H9 (cell line): ENCODE data around the gene PEX10. TPM values are rescaled to one million over a fixed set of nuclear protein-coding genes. Genes with fewer than 3 reads are reported as not detected.

Experiments
- DNase-seq: peaks from one replicate; pipeline ENCODE4 v3.0.0-alpha.2; 2017
- H2AFZ ChIP-seq: one replicate; pipeline ENCODE4 v1.6.1; 2013; ENCODE audit warnings: mild to moderate bottlenecking, low read length, control low read depth, moderate library complexity
- H2AK5ac ChIP-seq: 2 replicates; pipeline ENCODE4 v1.6.1; 2013; ENCODE audit warnings: low read length, control low read depth, mixed read lengths; ENCODE audit not compliant: insufficient read length
- H2BK120ac ChIP-seq: one replicate; pipeline ENCODE4 v1.6.1; 2013; ENCODE audit warnings: low read depth, mild to moderate bottlenecking, low read length, control low read depth, inconsistent platforms; ENCODE audit not compliant: poor library complexity, severe bottlenecking
- H2BK12ac ChIP-seq: 2 replicates; pipeline ENCODE4 v1.6.1; 2013; ENCODE audit warnings: low read length, control low read depth, mixed read lengths, low read depth; ENCODE audit not compliant: insufficient read length
- H2BK15ac ChIP-seq: 2 replicates; pipeline ENCODE4 v1.6.1; 2013; ENCODE audit warnings: low read depth, low read length, control low read depth
- H2BK20ac ChIP-seq: one replicate; pipeline ENCODE4 v1.6.1; 2013; ENCODE audit warnings: low read depth, mild to moderate bottlenecking, low read length, control low read depth, inconsistent platforms; ENCODE audit not compliant: poor library complexity, severe bottlenecking
- H2BK5ac ChIP-seq: 2 replicates; pipeline ENCODE4 v1.6.1; 2013; ENCODE audit warnings: low read length, control low read depth, mixed read lengths; ENCODE audit not compliant: insufficient read length
- H3K14ac ChIP-seq: 2 replicates; pipeline ENCODE4 v1.6.1; 2013; ENCODE audit warnings: low read length, control low read depth; ENCODE audit not compliant: insufficient read depth
- H3K18ac ChIP-seq: 2 replicates; pipeline ENCODE4 v1.6.1; 2013; ENCODE audit warnings: low read depth, mild to moderate bottlenecking, mixed read lengths, low read length, control low read depth; ENCODE audit not compliant: insufficient read length
- H3K23ac ChIP-seq: 2 replicates; pipeline ENCODE4 v1.6.1; 2013; ENCODE audit warnings: low read length, control low read depth, mixed read lengths, low read depth; ENCODE audit not compliant: insufficient read length
- H3K23me2 ChIP-seq: 2 replicates; pipeline ENCODE4 v1.6.1; 2013; ENCODE audit warnings: low read depth, mild to moderate bottlenecking, mixed read lengths, low read length, control low read depth; ENCODE audit not compliant: insufficient read length, poor library complexity, severe bottlenecking
- H3K27ac ChIP-seq: 2 replicates; pipeline ENCODE4 v1.5.1; 2013; ENCODE audit warnings: low read length, control low read depth, mixed read lengths, low read depth; ENCODE audit not compliant: insufficient read length
- H3K27me3 ChIP-seq: 2 replicates; pipeline ENCODE4 v1.6.1; 2013; ENCODE audit warnings: low read length, control low read depth, inconsistent platforms; ENCODE audit not compliant: insufficient read depth
- H3K4ac ChIP-seq: 2 replicates; pipeline ENCODE4 v1.6.1; 2013; ENCODE audit warnings: low read depth, mild to moderate bottlenecking, control low read depth, inconsistent platforms, low read length, moderate library complexity
- H3K4me1 ChIP-seq: 2 replicates; pipeline ENCODE4 v1.6.1; 2013; ENCODE audit warnings: low read length, control low read depth, inconsistent platforms; ENCODE audit not compliant: insufficient read depth
- H3K4me2 ChIP-seq: 2 replicates; pipeline ENCODE4 v1.6.1; 2013; ENCODE audit warnings: low read length, control low read depth, mixed read lengths; ENCODE audit not compliant: insufficient read length, insufficient read depth
- H3K56ac ChIP-seq: 2 replicates; pipeline ENCODE4 v1.6.1; 2013; ENCODE audit warnings: low read depth, mild to moderate bottlenecking, mixed read lengths, low read length, control low read depth; ENCODE audit not compliant: insufficient read length
- H3K79me1 ChIP-seq: 2 replicates; pipeline ENCODE4 v1.6.1; 2013; ENCODE audit warnings: low read depth, mild to moderate bottlenecking, moderate library complexity, low read length, control low read depth, inconsistent platforms; ENCODE audit not compliant: insufficient read depth, poor library complexity, severe bottlenecking
- H3K79me2 ChIP-seq: 2 replicates; pipeline ENCODE4 v1.6.1; 2013; ENCODE audit warnings: low read length, control low read depth, inconsistent platforms; ENCODE audit not compliant: insufficient read depth
- H3K9ac ChIP-seq: 2 replicates; pipeline ENCODE4 v1.6.1; 2013; ENCODE audit warnings: low read length, control low read depth, mixed read lengths; ENCODE audit not compliant: insufficient read length; ENCODE audit errors: extremely low read depth
- H3K9me3 ChIP-seq: one replicate; pipeline ENCODE4 v1.6.1; 2013; ENCODE audit warnings: low read depth, low read length, inconsistent platforms; ENCODE audit not compliant: control insufficient read depth
- H3T11ph ChIP-seq: one replicate; pipeline ENCODE4 v1.6.1; 2013; ENCODE audit warnings: mild to moderate bottlenecking, low read length, control low read depth, inconsistent platforms
- H4K20me1 ChIP-seq: one replicate; pipeline ENCODE4 v1.6.1; 2013; ENCODE audit not compliant: control insufficient read depth, insufficient read length, insufficient read depth
- H4K5ac ChIP-seq: 2 replicates; pipeline ENCODE4 v1.6.1; 2013; ENCODE audit warnings: low read depth, mild to moderate bottlenecking, mixed read lengths, low read length, control low read depth; ENCODE audit not compliant: insufficient read length
- H4K8ac ChIP-seq: replicated peaks from 2 replicates; pipeline ENCODE4 v1.6.1; 2013; ENCODE audit warnings: low read length, control low read depth, mixed read lengths, low read depth; ENCODE audit not compliant: insufficient read length
- H4K91ac ChIP-seq: 2 replicates; pipeline ENCODE4 v1.6.1; 2013; ENCODE audit warnings: low read depth, mild to moderate bottlenecking, moderate library complexity, mixed read lengths, low read length, control low read depth; ENCODE audit not compliant: insufficient read length
- H3K27ac Mint-ChIP-seq, 3 experiments: 2 replicates in 2 of 3; 3 replicates in 1 of 3; pipeline ENCODE4 v1.8.0; 2020 to 2021; ENCODE audit warnings: mixed read lengths in 3 of 3, mild to moderate bottlenecking in 1 of 3, moderate library complexity in 1 of 3
- H3K27me3 Mint-ChIP-seq: 2 replicates; pipeline ENCODE4 v1.8.0; 2021; ENCODE audit warnings: low read depth, mild to moderate bottlenecking, moderate library complexity, mixed read lengths
- H3K36me3 Mint-ChIP-seq, 3 experiments: 2 replicates in 2 of 3; 3 replicates in 1 of 3; pipeline ENCODE4 v1.8.0; 2020 to 2021; ENCODE audit warnings: low read depth in 3 of 3, mixed read lengths in 3 of 3; ENCODE audit not compliant: insufficient read depth in 1 of 3
- H3K4me1 Mint-ChIP-seq, 2 experiments: 2 replicates each; pipeline ENCODE4 v1.8.0; 2020; ENCODE audit warnings: mixed read lengths in 2 of 2
- H3K4me3 Mint-ChIP-seq, 2 experiments: 2 replicates in 1 of 2; 3 replicates in 1 of 2; pipeline ENCODE4 v1.8.0; 2020 to 2021; ENCODE audit warnings: mild to moderate bottlenecking in 2 of 2, mixed read lengths in 2 of 2, moderate library complexity in 1 of 2
- H3K9me3 Mint-ChIP-seq, 2 experiments: 2 replicates in 1 of 2; 3 replicates in 1 of 2; pipeline ENCODE4 v1.8.0; 2020; ENCODE audit warnings: mild to moderate bottlenecking in 2 of 2, mixed read lengths in 2 of 2, moderate library complexity in 1 of 2
- CTCF ChIP-seq: fragments of 200-600 bp; sonication (generic); conservative IDR thresholded peaks from 3 replicates; pipeline ENCODE4 v1.8.0; 2021; ENCODE audit warnings: antibody characterized with exemption, mild to moderate bottlenecking
- WGBS: extraction: QIAGEN DNeasy Blood & Tissue Kit; methylation state at CpG from one replicate; pipeline ENCODE4 v1.1.7; 2013; ENCODE audit warnings: missing lambda C conversion rate, low lambda C conversion rate, mixed read lengths; ENCODE audit not compliant: insufficient read length; ENCODE audit errors: extremely low coverage; 5-methylcytosine and 5-hydroxymethylcytosine counted together
- total RNA-seq: library from RNA; stranded (reverse); gene quantifications from 2 replicates; pipeline ENCODE4 v1.2.1, GENCODE V29; 2021

Gene PEX10
- total RNA-seq, 1 experiment from 2014 or later, result 34.4 TPM

- H3K56ac ChIP-seq, result no peak overlapping the region
- 0 out of 4 replicates have a peak, but pooled peaks cover 0 to 4% of the 10 kb centered on the region in 2 experiments for H3K4me1 Mint-ChIP-seq
- H3K4me3 Mint-ChIP-seq, result no peak overlapping the region
- H2AFZ ChIP-seq, result no peak overlapping the region
- no peaks in the 10 kb centered on the region; a peak in 1 of 7 replicates for H3K36me3 Mint-ChIP-seq
- H3K79me2 ChIP-seq, result no peaks in the 10 kb centered on the region
- peaks cover 31% of the 10 kb centered on the region for H3K27me3 Mint-ChIP-seq
- WGBS, result no CpG with 5 or more reads among the region's 28 CpGs
- H3K27ac Mint-ChIP-seq, result no peak overlapping the region
- no peak overlapping the region for H2BK15ac ChIP-seq
- H3K23me2 ChIP-seq, result no peaks in the 10 kb centered on the region
- H3K79me1 ChIP-seq, result no peaks in the 10 kb centered on the region
- no peak overlapping the region for H3T11ph ChIP-seq
- H3K4me1 ChIP-seq, result no peaks in the 10 kb centered on the region
- H3K4me2 ChIP-seq, result no peak overlapping the region
- peaks cover 12 to 17% of the 10 kb centered on the region in 2 experiments for H3K9me3 Mint-ChIP-seq
- H4K5ac ChIP-seq, result no peak overlapping the region
- H2BK5ac ChIP-seq, result no peak overlapping the region
- no peak overlapping the region for H3K4ac ChIP-seq
- no peaks in the 10 kb centered on the region for H4K20me1 ChIP-seq
- no peak overlapping the region for H3K23ac ChIP-seq
- H2BK120ac ChIP-seq, result no peak overlapping the region
- H3K18ac ChIP-seq, result no peak overlapping the region
- H4K91ac ChIP-seq, result no peak overlapping the region
- no peak overlapping the region for H2BK20ac ChIP-seq
- no peak overlapping the region for H3K27ac ChIP-seq
- H3K9ac ChIP-seq, result no peak overlapping the region
- no peak overlapping the region for H2AK5ac ChIP-seq
- no peak overlapping the region for H2BK12ac ChIP-seq
- no peak for TF ChIP-seq CTCF
- no peak for DNase-seq
- no peaks in the 10 kb centered on the region for H3K27me3 ChIP-seq
- H4K8ac ChIP-seq, result no peak overlapping the region
- H3K9me3 ChIP-seq, result no peaks in the 10 kb centered on the region
- no peak overlapping the region for H3K14ac ChIP-seq
These were observed 16.1 kb upstream of the PEX10 start for GRCh38 chr1:2428490-2428889.
